CD8-positive, alpha-beta memory T cell (primary cell): ENCODE results near the gene MOGAT1. TPM values are rescaled to one million over a fixed set of nuclear protein-coding genes. Genes with fewer than 3 reads are reported as not detected.

Experiments
- CTCF ChIA-PET: fragments of 350-600 bp; sonication (Branson Sonifier 250); formaldehyde crosslinking; loops from one replicate; lab custom pipeline; 2021; ENCODE audit warnings: antibody characterized with exemption; lab: Charles Lee
- POLR2A ChIA-PET: fragments of 350-600 bp; sonication (Branson Sonifier 250); formaldehyde crosslinking; loops from one replicate; lab custom pipeline; 2021; ENCODE audit warnings: antibody characterized with exemption; lab: Charles Lee
- DNase-seq, 5 donors: peaks; one replicate each; pipeline versions ENCODE4 v3.0.0 to v3.0.0-alpha.2; 2020 to 2022; ENCODE audit warnings: mixed read lengths in 1 of 5
- H3K27ac ChIP-seq: one replicate; pipeline ENCODE4 v1.7.0; 2013; ENCODE audit warnings: low read depth, mild to moderate bottlenecking, low read length, moderate library complexity
- H3K27me3 ChIP-seq: 2 replicates; pipeline ENCODE4 v1.7.0; 2013; ENCODE audit warnings: low read length, mild to moderate bottlenecking; ENCODE audit not compliant: insufficient read depth, poor library complexity, severe bottlenecking
- H3K36me3 ChIP-seq: 2 replicates; pipeline ENCODE4 v1.7.0; 2013; ENCODE audit warnings: mild to moderate bottlenecking, low read length, moderate library complexity; ENCODE audit not compliant: insufficient read depth
- H3K4me1 ChIP-seq: 2 replicates; pipeline ENCODE4 v1.7.0; 2013; ENCODE audit warnings: mild to moderate bottlenecking, low read length, moderate library complexity; ENCODE audit not compliant: insufficient read depth
- H3K4me3 ChIP-seq: 2 replicates; pipeline ENCODE4 v1.7.0; 2013; ENCODE audit warnings: mild to moderate bottlenecking, low read length
- H3K9me3 ChIP-seq: 2 replicates; pipeline ENCODE4 v1.7.0; 2013; ENCODE audit warnings: mild to moderate bottlenecking, low read length
- H3K27ac Mint-ChIP-seq, 8 donors: one replicate each; pipeline ENCODE4 v1.8.0; 2020 to 2021; ENCODE audit warnings: mixed read lengths in 8 of 8, mild to moderate bottlenecking in 6 of 8, inconsistent platforms in 3 of 8, moderate library complexity in 3 of 8
- H3K27me3 Mint-ChIP-seq, 2 donors: one replicate each; pipeline ENCODE4 v1.8.0; 2020 to 2021; ENCODE audit warnings: mixed read lengths in 2 of 2, mild to moderate bottlenecking in 1 of 2, moderate library complexity in 1 of 2
- H3K36me3 Mint-ChIP-seq, 3 donors: one replicate each; pipeline ENCODE4 v1.8.0; 2020 to 2021; ENCODE audit warnings: mixed read lengths in 3 of 3, inconsistent platforms in 1 of 3, mild to moderate bottlenecking in 1 of 3
- H3K4me1 Mint-ChIP-seq, 3 donors: one replicate each; pipeline ENCODE4 v1.8.0; 2020 to 2021; ENCODE audit warnings: mixed read lengths in 3 of 3, inconsistent platforms in 1 of 3, mild to moderate bottlenecking in 1 of 3
- H3K4me3 Mint-ChIP-seq, 7 donors: one replicate each; pipeline ENCODE4 v1.8.0; 2020 to 2021; ENCODE audit warnings: mixed read lengths in 7 of 7, mild to moderate bottlenecking in 6 of 7, moderate library complexity in 4 of 7, inconsistent platforms in 2 of 7
- H3K9me3 Mint-ChIP-seq, 5 donors: one replicate each; pipeline ENCODE4 v1.8.0; 2020 to 2022; ENCODE audit warnings: mixed read lengths in 5 of 5, mild to moderate bottlenecking in 3 of 5, moderate library complexity in 2 of 5, inconsistent platforms in 1 of 5
- polyA plus RNA-seq: library from polyadenylated mRNA; unstranded; fragments of 300-500 nt; fragmentation: Illumina TruSeq; gene quantifications from one replicate; pipeline ENCODE4 v1.2.3, GENCODE V29; 2021
- total RNA-seq, 2 experiments: library from RNA; stranded (reverse); gene quantifications; one replicate each; pipeline ENCODE4 v1.2.3, GENCODE V29; 2021

MOGAT1 gene
- total and polyA plus RNA-seq, 3 experiments from 2014 or later: not detected

DNA sequence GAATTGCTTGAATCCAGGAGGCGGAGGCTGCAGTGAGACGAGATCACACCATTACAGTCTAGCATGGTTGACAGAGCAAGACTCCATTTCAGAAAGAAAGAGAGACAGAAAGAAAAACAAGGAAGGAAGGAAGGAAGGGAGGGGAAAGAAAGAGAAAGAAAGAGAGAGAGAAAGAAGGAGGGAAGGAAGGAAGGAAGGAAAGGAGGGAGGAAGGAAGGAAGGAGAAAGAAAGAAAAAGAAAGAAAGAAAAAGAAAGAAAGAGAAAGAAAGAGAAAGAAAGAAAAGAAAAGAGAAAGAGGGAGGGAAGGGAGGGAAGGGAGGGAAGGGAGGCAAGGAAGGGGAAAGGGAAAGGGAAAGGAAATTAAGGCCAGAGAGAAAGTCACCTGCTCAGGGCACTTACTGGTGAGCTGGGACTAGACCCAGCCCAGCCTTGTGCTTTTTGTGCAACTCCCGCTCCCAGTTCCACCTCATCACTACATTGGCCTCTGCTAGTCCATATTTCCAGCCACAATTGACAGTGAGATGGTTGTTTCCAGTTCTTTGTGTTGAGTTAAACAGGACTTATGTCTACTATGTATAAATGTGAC lies 35.7 kb downstream of the MOGAT1 start:
- no peaks in the 10 kb centered on the region for H3K36me3 ChIP-seq
- H3K9me3 ChIP-seq: no peaks in the 10 kb centered on the region
- no peak for DNase-seq
- no peaks in the 10 kb centered on the region for H3K9me3 Mint-ChIP-seq
- H3K4me1 Mint-ChIP-seq: peaks cover 0 to 2% (median 0%) of the 10 kb centered on the region in 3 donors
- H3K27ac ChIP-seq: no peak overlapping the region
- CTCF ChIA-PET: interaction anchor here (0.7 to 4.6 kb wide), 9 partner anchors 8 to 232 kb away, joined by 3 to 28 read pairs (median 4); no protein-coding TSS in a partner anchor
- no peaks in the 10 kb centered on the region for H3K4me1 ChIP-seq
- POLR2A ChIA-PET: no interaction called here
- peaks cover 5% of the 10 kb centered on the region for H3K27me3 ChIP-seq
- H3K36me3 Mint-ChIP-seq: no peaks in the 10 kb centered on the region
- H3K4me3 Mint-ChIP-seq: no peak overlapping the region
- H3K4me3 ChIP-seq: no peak overlapping the region
- H3K27ac Mint-ChIP-seq: no peak overlapping the region
- H3K27me3 Mint-ChIP-seq: peaks cover 29 to 67% of the 10 kb centered on the region in 2 donors

DNA sequence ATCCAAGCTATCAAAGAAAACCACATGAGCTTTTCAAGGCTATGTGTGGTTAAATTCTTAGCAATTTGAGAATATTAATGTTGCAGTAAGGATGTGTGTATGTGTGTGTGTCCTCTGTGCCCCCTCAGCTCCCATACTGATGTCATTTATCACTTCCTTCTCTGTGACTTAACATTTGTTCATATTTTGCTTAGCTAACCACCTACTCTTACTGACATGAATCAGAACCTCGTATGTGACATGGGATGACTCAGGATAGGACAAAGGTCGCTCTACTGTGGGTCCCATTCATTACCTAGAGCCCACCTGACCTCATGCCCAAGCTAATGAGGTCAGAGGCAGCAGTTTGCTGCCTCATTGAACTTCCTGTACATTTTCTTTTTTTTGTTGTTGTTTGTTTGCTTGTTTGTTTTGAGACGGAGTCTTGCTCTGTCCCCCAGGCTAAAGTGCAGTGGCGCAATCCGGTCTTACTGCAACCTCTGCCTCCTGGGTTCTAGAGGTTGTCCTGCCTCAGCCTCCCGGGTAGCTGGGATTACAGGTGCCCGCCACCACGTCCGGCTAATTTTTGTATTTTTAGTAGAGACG lies 36.3 kb downstream of the MOGAT1 start:
- POLR2A ChIA-PET: no interaction called here
- H3K36me3 ChIP-seq: no peaks in the 10 kb centered on the region
- no peaks in the 10 kb centered on the region for H3K4me1 Mint-ChIP-seq

DNA sequence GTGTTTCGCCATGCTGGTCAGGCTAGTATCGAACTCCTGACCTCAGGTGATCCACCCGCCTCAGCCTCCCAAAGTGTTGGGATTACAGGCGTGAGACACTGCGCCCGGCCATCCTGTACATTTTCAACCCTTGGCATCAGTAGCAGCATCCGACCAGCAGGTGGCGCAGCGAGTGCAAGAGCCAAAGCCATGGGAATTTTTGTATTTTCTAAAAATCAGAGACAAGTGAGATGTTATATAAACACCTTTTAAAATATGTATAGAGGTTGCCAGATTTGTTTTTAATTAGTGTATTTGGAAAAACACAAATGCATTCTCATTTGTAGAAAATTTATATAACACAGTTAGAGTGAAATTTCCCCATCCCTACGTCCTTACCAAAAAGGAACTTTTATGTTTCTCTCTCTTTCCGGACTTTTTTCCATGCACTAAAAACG lies 36.8 kb downstream of the MOGAT1 start:
- Mint-ChIP-seq H3K27ac (no peak overlapping the region), H3K27me3 (peaks cover 29 to 67% of the 10 kb centered on the region in 2 donors), H3K36me3 (no peaks in the 10 kb centered on the region), H3K4me1 (no peaks in the 10 kb centered on the region), H3K4me3 (no peak overlapping the region), H3K9me3 (no peaks in the 10 kb centered on the region)
- Histone ChIP-seq H3K36me3 (no peaks in the 10 kb centered on the region), H3K9me3 (no peaks in the 10 kb centered on the region), H3K4me1 (no peaks in the 10 kb centered on the region), H3K4me3 (no peak overlapping the region), H3K27ac (no peak overlapping the region), H3K27me3 (peaks cover 6% of the 10 kb centered on the region)
- ChIA-PET POLR2A (no interaction called here), CTCF (interaction anchor here (0.7 to 4.6 kb wide), 10 partner anchors 9 to 231 kb away, joined by 3 to 28 read pairs (median 4); no protein-coding TSS in a partner anchor)
- peak; percentile 49 to 77 (median 58) for DNase-seq

More for the DNA sequence above, 36.3 kb downstream of the MOGAT1 start:
- no peak overlapping the region for H3K27ac ChIP-seq
- no peak for DNase-seq
- H3K9me3 ChIP-seq: no peaks in the 10 kb centered on the region
- H3K27me3 ChIP-seq: peaks cover 6% of the 10 kb centered on the region
- Mint-ChIP-seq H3K27ac (no peak overlapping the region), H3K9me3 (no peaks in the 10 kb centered on the region), H3K27me3 (peaks cover 27 to 69% of the 10 kb centered on the region in 2 donors), H3K4me3 (no peak overlapping the region), H3K36me3 (no peaks in the 10 kb centered on the region)
- H3K4me1 ChIP-seq: no peaks in the 10 kb centered on the region
- H3K4me3 ChIP-seq: no peak overlapping the region
- CTCF ChIA-PET: interaction anchor here (0.7 to 4.6 kb wide), 9 partner anchors 8 to 231 kb away, joined by 3 to 28 read pairs (median 4); no protein-coding TSS in a partner anchor

DNA sequence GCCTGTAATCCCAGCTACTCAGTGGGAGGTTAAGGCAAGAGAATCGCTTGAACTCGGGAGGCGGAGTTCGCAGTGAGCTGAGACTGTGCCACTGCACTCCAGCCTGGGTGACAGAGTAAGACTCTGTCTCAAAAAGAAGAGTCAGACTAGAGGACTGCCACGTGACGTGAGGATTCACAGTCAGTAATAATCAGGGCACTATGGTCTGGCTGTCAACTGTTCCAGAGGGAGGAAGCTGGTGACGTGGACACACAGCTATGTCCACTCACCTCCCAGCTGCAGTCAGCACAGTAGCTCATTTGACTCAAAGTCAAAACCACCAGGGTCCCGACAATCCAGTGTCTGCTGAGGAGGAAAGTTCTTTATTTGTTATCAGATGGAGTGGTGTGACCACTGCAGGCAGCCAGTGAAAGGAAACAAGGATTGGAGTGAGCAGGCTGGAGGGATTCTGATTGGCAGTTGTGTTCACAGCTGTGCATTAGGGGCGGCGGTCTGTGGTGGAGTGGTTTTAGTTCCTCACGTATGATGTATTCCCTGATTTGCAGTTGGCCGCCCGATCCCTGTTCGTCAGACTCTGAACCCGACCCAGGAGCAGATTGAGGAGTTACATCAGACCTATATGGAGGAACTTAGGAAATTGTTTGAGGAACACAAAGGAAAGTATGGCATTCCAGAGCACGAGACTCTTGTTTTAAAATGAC lies 37.9 kb downstream of the MOGAT1 start:
- H3K36me3 ChIP-seq: no peaks in the 10 kb centered on the region
- H3K36me3 Mint-ChIP-seq: no peaks in the 10 kb centered on the region
- no peaks in the 10 kb centered on the region for H3K4me1 Mint-ChIP-seq
- H3K9me3 ChIP-seq: no peaks in the 10 kb centered on the region
- ChIA-PET POLR2A (no interaction called here), CTCF (interaction anchor here (1.1 to 4.6 kb wide), 3 partner anchors 44 to 193 kb away, joined by 3 to 28 read pairs (median 8); no protein-coding TSS in a partner anchor)
- no peaks in the 10 kb centered on the region for H3K4me1 ChIP-seq
- H3K27ac ChIP-seq: no peak overlapping the region
- peaks cover 6% of the 10 kb centered on the region for H3K27me3 ChIP-seq
- no peak for DNase-seq
- no peak overlapping the region for H3K4me3 ChIP-seq
- no peak overlapping the region for H3K4me3 Mint-ChIP-seq
- peaks cover 23 to 68% of the 10 kb centered on the region in 2 donors for H3K27me3 Mint-ChIP-seq
- no peak overlapping the region for H3K27ac Mint-ChIP-seq
- no peaks in the 10 kb centered on the region for H3K9me3 Mint-ChIP-seq

DNA sequence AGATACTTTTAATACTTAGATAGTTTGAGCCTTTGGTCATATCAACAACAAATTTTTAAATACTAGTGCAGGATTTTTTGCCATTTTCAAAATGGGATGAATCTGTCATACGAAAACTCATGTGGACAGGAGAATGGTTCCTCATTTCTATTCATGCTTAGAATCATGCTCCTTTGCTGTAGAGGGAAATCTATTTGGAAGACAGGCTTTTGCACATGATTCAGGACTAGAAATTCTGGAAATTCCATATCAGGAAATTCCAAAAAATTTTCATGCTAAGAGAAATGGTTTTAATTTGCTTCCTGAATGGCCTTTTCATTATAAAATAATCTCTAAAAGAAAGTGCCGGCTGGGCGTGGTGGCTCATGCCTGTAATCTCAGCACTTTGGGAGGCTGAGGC lies 39.3 kb downstream of the MOGAT1 start:
- H3K9me3 Mint-ChIP-seq: no peaks in the 10 kb centered on the region

DNA sequence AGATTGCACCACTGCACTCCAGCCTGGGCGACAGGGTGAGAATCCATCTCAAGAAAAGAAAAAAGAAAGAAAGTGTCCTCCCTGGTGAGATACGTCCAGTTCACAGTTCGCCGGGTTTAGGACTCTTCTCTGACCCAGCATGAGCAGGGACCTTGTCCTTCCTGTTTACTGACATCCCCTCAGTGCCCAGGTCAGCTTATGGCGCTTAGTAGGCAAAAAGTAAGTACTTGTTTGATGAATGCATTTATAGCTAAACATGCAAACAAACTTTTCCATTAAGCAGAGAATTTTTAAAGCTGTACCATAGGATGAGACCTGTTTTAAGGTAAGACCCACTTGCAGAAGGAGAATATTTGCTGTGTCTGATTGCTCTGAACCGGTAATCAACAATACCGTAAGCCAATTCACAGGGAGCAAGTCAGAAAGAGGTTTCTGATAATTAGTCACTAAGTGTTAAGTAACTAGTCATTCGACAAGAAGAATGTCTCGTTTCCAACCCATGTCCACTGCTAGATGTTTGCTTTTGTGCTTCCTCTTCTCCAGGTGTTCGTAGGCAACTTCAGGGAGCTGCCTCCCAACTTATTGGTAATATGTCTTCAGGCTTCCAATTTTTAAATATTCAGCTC lies 40.0 kb downstream of the MOGAT1 start:
- H3K27ac Mint-ChIP-seq: peak overlapping the region in 2 of 8 donors; percentile 14 to 37
- POLR2A ChIA-PET: no interaction called here
- H3K9me3 Mint-ChIP-seq: no peaks in the 10 kb centered on the region

More for the DNA sequence above, 39.3 kb downstream of the MOGAT1 start:
- no peaks in the 10 kb centered on the region for H3K9me3 ChIP-seq
- no peak for DNase-seq
- ChIA-PET POLR2A (no interaction called here), CTCF (interaction anchor here (1.4 kb wide), 1 partner anchor 194 kb away, joined by 3 read pairs; no protein-coding TSS in a partner anchor)
- H3K27me3 ChIP-seq: peaks cover 11% of the 10 kb centered on the region
- no peak overlapping the region for H3K27ac Mint-ChIP-seq
- no peak overlapping the region for H3K4me3 ChIP-seq
- no peak overlapping the region for H3K4me3 Mint-ChIP-seq
- H3K27me3 Mint-ChIP-seq: peaks cover 22 to 66% of the 10 kb centered on the region in 2 donors
- H3K36me3 ChIP-seq: no peaks in the 10 kb centered on the region
- no peak overlapping the region for H3K27ac ChIP-seq
- no peaks in the 10 kb centered on the region for H3K4me1 Mint-ChIP-seq
- no peaks in the 10 kb centered on the region for H3K4me1 ChIP-seq
- no peaks in the 10 kb centered on the region for H3K36me3 Mint-ChIP-seq

DNA sequence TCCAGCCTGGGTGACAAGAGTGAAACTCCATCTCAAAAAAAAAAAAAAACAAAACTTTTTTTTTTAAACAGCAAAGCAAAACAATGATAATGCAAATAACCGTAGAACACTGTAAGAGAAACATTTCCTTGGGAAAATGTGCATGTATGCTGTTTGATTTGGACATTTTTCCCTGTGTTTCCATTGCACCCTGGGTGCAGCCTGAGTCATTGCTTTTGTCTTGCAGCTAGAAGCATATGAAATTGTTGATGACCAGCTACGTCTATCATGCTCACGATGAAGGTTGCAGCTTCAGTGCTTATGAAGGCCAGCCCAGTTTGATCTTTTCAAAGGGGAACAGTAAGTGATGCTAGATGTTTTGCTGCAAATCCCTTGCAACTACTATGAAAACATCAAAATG lies 41.5 kb downstream of the MOGAT1 start:
- Histone ChIP-seq H3K27me3 (peaks cover 11% of the 10 kb centered on the region), H3K27ac (no peak overlapping the region), H3K9me3 (no peaks in the 10 kb centered on the region), H3K36me3 (no peaks in the 10 kb centered on the region), H3K4me1 (no peaks in the 10 kb centered on the region), H3K4me3 (no peak overlapping the region)
- ChIA-PET POLR2A (no interaction called here), CTCF (interaction anchor here (1.8 kb wide), 1 partner anchor 11 kb away, joined by 10 read pairs; no protein-coding TSS in a partner anchor)
- H3K27ac Mint-ChIP-seq: no peak overlapping the region
- no peaks in the 10 kb centered on the region for H3K9me3 Mint-ChIP-seq
- H3K27me3 Mint-ChIP-seq: peaks cover 17 to 63% of the 10 kb centered on the region in 2 donors
- H3K4me1 Mint-ChIP-seq: no peaks in the 10 kb centered on the region
- H3K4me3 Mint-ChIP-seq: no peak overlapping the region
- no peaks in the 10 kb centered on the region for H3K36me3 Mint-ChIP-seq
- DNase-seq: no peak

More for the DNA sequence above, 40.0 kb downstream of the MOGAT1 start:
- no peak overlapping the region for H3K4me3 ChIP-seq
- no peaks in the 10 kb centered on the region for H3K36me3 Mint-ChIP-seq
- H3K36me3 ChIP-seq: no peaks in the 10 kb centered on the region
- H3K9me3 ChIP-seq: no peaks in the 10 kb centered on the region
- H3K27me3 Mint-ChIP-seq: peaks cover 21 to 71% of the 10 kb centered on the region in 2 donors
- CTCF ChIA-PET: interaction anchor here (1.4 kb wide), 1 partner anchor 193 kb away, joined by 3 read pairs; no protein-coding TSS in a partner anchor
- no peaks in the 10 kb centered on the region for H3K4me1 Mint-ChIP-seq
- H3K4me1 ChIP-seq: no peaks in the 10 kb centered on the region
- H3K4me3 Mint-ChIP-seq: no peak overlapping the region
- no peak for DNase-seq
- H3K27ac ChIP-seq: no peak overlapping the region
- H3K27me3 ChIP-seq: peaks cover 11% of the 10 kb centered on the region
